HCT116 (cell line): ENCODE data around the gene TNRC6B. TPM values are rescaled to one million over a fixed set of nuclear protein-coding genes. Genes with fewer than 3 reads are reported as not detected.

Source experiments
- ATAC-seq: fragments of 200-7000 bp; cut with Tn5 transposase; 2 replicates; pipeline ENCODE4 v1.9.1; 2020; ENCODE audit warnings: mild to moderate bottlenecking, moderate library complexity
- BruUV-seq: library from RNA; stranded (reverse); fragments of 400-500 nt; replicated peaks from 2 replicates; lab custom pipeline; 2021; lab: Mats Ljungman, UMichigan
- CTCF ChIA-PET: fragments of 300-600 bp; sonication (Branson Sonifier 250); formaldehyde crosslinking; loops from one replicate; lab custom pipeline; 2021; ENCODE audit warnings: antibody characterized with exemption; lab: Charles Lee
- POLR2A ChIA-PET: fragments of 300-600, 350-600 bp; sonication (Branson Sonifier 250); formaldehyde crosslinking; loops from one replicate; lab custom pipeline; 2021; ENCODE audit warnings: antibody characterized with exemption; lab: Charles Lee
- RAD21 ChIA-PET, 2 experiments: fragments of 300-600 bp; sonication (Branson Sonifier 250); formaldehyde crosslinking; loops; one replicate each; lab custom pipeline; 2023; ENCODE audit warnings: low total read pairs in 2 of 2; ENCODE audit not compliant: uncharacterized antibody in 2 of 2, unreplicated experiment in 2 of 2, low non-redundant PET in 1 of 2; lab: Charles Lee
- DNase-seq: peaks from one replicate; pipeline ENCODE4 v3.0.0-alpha.2; 2010; ENCODE audit warnings: low read depth, low spot score
- H2AFZ ChIP-seq: fragments of 200-600 bp; shearing (Covaris generic), sonication (generic); 2 replicates; pipeline ENCODE4 v1.6.1; 2017; ENCODE audit warnings: low read depth, mixed run types, mixed read lengths, antibody characterized with exemption, low read length; ENCODE audit not compliant: poor library complexity, severe bottlenecking
- H3K27ac ChIP-seq: 2 replicates; pipeline ENCODE4 v1.5.1; 2012; ENCODE audit warnings: low read depth, low read length
- H3K27me3 ChIP-seq: fragments of 200-600 bp; sonication (generic); 2 replicates; pipeline ENCODE4 v1.6.1; 2016; ENCODE audit warnings: mixed run types, low read length, mixed read lengths; ENCODE audit not compliant: insufficient read depth
- H3K36me3 ChIP-seq, 2 experiments: fragments of 200-500 bp in 1 of 2; fragments of 200-600 bp in 1 of 2; sonication (Bioruptor generic) in 1 of 2; sonication (generic) in 1 of 2; 2 replicates each; pipeline versions ENCODE4 v1.5.1 to v1.6.1; 2014 to 2016; ENCODE audit warnings: low read length in 2 of 2, inconsistent platforms in 1 of 2, mixed read lengths in 1 of 2, mixed run types in 1 of 2; ENCODE audit not compliant: insufficient read depth in 2 of 2, control insufficient read depth in 1 of 2
- H3K4me1 ChIP-seq, 2 experiments: fragments of 200-600 bp in 1 of 2; sonication (generic) in 1 of 2; 2 replicates each; pipeline versions ENCODE4 v1.5.1 to v1.6.1; 2012 to 2017; ENCODE audit warnings: low read length in 2 of 2, inconsistent platforms in 1 of 2, mild to moderate bottlenecking in 1 of 2, mixed read lengths in 1 of 2, mixed run types in 1 of 2, moderate library complexity in 1 of 2; ENCODE audit not compliant: insufficient read depth in 2 of 2, control insufficient read depth in 1 of 2
- H3K4me2 ChIP-seq: fragments of 200-600 bp; sonication (generic); 2 replicates; pipeline ENCODE4 v1.6.1; 2017; ENCODE audit warnings: mixed run types, low read length, mixed read lengths
- H3K4me3 ChIP-seq, 2 experiments: fragments of 200-600 bp in 1 of 2; sonication (generic) in 1 of 2; replicated peaks in 1 of 2; 2 replicates each; pipeline ENCODE4 v1.5.1; 2011 to 2016; ENCODE audit warnings: low read length in 2 of 2, control low read depth in 1 of 2, low read depth in 1 of 2, mild to moderate bottlenecking in 1 of 2, mixed read lengths in 1 of 2, mixed run types in 1 of 2
- H3K79me2 ChIP-seq: fragments of 200-600 bp; sonication (generic); 2 replicates; pipeline ENCODE4 v1.6.1; 2017; ENCODE audit warnings: mild to moderate bottlenecking, mixed run types, low read length, moderate library complexity, mixed read lengths; ENCODE audit not compliant: insufficient read depth
- H3K9ac ChIP-seq: fragments of 200-600 bp; sonication (generic); 2 replicates; pipeline ENCODE4 v1.6.1; 2016; ENCODE audit warnings: low read length, mixed read lengths
- H3K9me2 ChIP-seq: fragments of 200-600 bp; sonication (generic), shearing (Covaris generic); 2 replicates; pipeline ENCODE4 v1.6.1; 2017; ENCODE audit warnings: mixed run types, mild to moderate bottlenecking, moderate library complexity; ENCODE audit not compliant: insufficient read depth
- H3K9me3 ChIP-seq, 2 experiments: fragments of 200-500 bp in 1 of 2; fragments of 200-600 bp in 1 of 2; sonication (Bioruptor generic) in 1 of 2; sonication (generic) in 1 of 2; 2 replicates each; pipeline ENCODE4 v1.6.1; 2014 to 2017; ENCODE audit warnings: low read length in 2 of 2, mixed read lengths in 2 of 2, inconsistent platforms in 1 of 2, low read depth in 1 of 2, mild to moderate bottlenecking in 1 of 2, mixed run types in 1 of 2, moderate library complexity in 1 of 2; ENCODE audit not compliant: control insufficient read depth in 1 of 2, insufficient read depth in 1 of 2
- H4K20me1 ChIP-seq: fragments of 200-600 bp; sonication (generic), shearing (Covaris generic); 2 replicates; pipeline ENCODE4 v1.6.1; 2017; ENCODE audit warnings: mixed run types, mild to moderate bottlenecking, moderate library complexity; ENCODE audit not compliant: insufficient read depth
- EGR1 ChIP-seq: IDR thresholded peaks from 2 replicates; pipeline ENCODE4 v1.6.1; 2012; ENCODE audit warnings: low read depth
- EZH2phosphoT487 ChIP-seq: fragments of 200-600 bp; IDR thresholded peaks from 2 replicates; pipeline ENCODE4 v1.6.1; 2018; ENCODE audit warnings: antibody characterized with exemption, borderline replicate concordance
- POLR2A ChIP-seq: IDR thresholded peaks from 2 replicates; pipeline ENCODE4 v1.7.0; 2011; ENCODE audit warnings: borderline replicate concordance; ENCODE audit not compliant: insufficient read depth, insufficient read length; ENCODE audit errors: extremely low read depth
- SIN3A ChIP-seq: IDR thresholded peaks from 2 replicates; pipeline ENCODE4 v1.6.1; 2012; ENCODE audit warnings: low read depth
- TCF7L2 ChIP-seq: IDR thresholded peaks from 2 replicates; pipeline ENCODE4 v1.7.0; 2011; ENCODE audit warnings: borderline replicate concordance, inconsistent platforms; ENCODE audit not compliant: insufficient read depth, insufficient read length; ENCODE audit errors: extremely low read depth
- YY1 ChIP-seq: IDR thresholded peaks from 2 replicates; pipeline ENCODE4 v1.6.1; 2011; ENCODE audit warnings: low read length, low read depth, moderate library complexity, mild to moderate bottlenecking; ENCODE audit not compliant: insufficient replicate concordance; ENCODE audit errors: extremely low read depth
- ZBTB33 ChIP-seq: IDR thresholded peaks from 2 replicates; pipeline ENCODE4 v1.6.1; 2011; ENCODE audit warnings: mild to moderate bottlenecking, low read length, moderate library complexity; ENCODE audit not compliant: insufficient replicate concordance; ENCODE audit errors: extremely low read depth
- ZNF274 ChIP-seq: fragments of 200-500 bp; sonication (Bioruptor generic); IDR thresholded peaks from 2 replicates; pipeline ENCODE4 v1.6.1; 2014; ENCODE audit warnings: mild to moderate bottlenecking, low read depth, low read length, inconsistent platforms
- intact Hi-C: fragments of 100-400 bp; cut with micrococcal nuclease; formaldehyde crosslinking; loops from 2 replicates; pipeline ENCODE4 v1.10.0; 2022
- total RNA-seq: library from RNA; stranded (reverse); gene quantifications from one replicate; pipeline ENCODE4 v1.2.1, GENCODE V29; 2021; ENCODE audit not compliant: unreplicated experiment
- TF ChIP-seq, protein P1 (sequence below): IDR thresholded peaks from 2 replicates; pipeline ENCODE4 v1.6.1; 2012

TNRC6B gene
- total RNA-seq, 1 experiment from 2014 or later = 29.8 TPM

- intact Hi-C loops = no loop called here
- POLR2A ChIA-PET = no interaction called here
- Histone ChIP-seq H3K36me3 (peaks cover 0 to 9% of the 10 kb centered on the region in 2 experiments; a peak in 2 of 4 replicates), H4K20me1 (no peaks in the 10 kb centered on the region), H3K9me2 (no peaks in the 10 kb centered on the region), H3K9ac (no peak overlapping the region), H3K79me2 (no peaks in the 10 kb centered on the region), H3K9me3 (no peaks in the 10 kb centered on the region), H3K4me2 (no peak overlapping the region), H3K4me3 (no peak overlapping the region), H2AFZ (no peak overlapping the region), H3K27ac (no peak overlapping the region), H3K27me3 (no peaks in the 10 kb centered on the region), H3K4me1 (peaks cover 3 to 19% of the 10 kb centered on the region in 2 experiments; a peak in 3 of 4 replicates)
- no peak for ATAC-seq
- CTCF ChIA-PET = no interaction called here
- no peak for TF ChIP-seq POLR2A
- TF ChIP-seq ZBTB33 = no peak
- TF ChIP-seq EZH2phosphoT487 = no peak
- TF ChIP-seq SIN3A = no peak
- TF ChIP-seq TCF7L2 = no peak
- TF ChIP-seq EGR1 = no peak
- no peak for TF ChIP-seq ZNF274
- TF ChIP-seq, protein P1, sequence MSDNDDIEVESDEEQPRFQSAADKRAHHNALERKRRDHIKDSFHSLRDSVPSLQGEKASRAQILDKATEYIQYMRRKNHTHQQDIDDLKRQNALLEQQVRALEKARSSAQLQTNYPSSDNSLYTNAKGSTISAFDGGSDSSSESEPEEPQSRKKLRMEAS = no peak
- TF ChIP-seq YY1 = no peak
- no TSS peak for BruUV-seq
- RAD21 ChIA-PET = no interaction called here
- no peak for DNase-seq
Observed at GRCh38 chr22:40279017-40279416, 101.3 kb downstream of the TNRC6B start.
